ENCODE measurements around the gene HTR1B.

Gene HTR1B

DNA sequence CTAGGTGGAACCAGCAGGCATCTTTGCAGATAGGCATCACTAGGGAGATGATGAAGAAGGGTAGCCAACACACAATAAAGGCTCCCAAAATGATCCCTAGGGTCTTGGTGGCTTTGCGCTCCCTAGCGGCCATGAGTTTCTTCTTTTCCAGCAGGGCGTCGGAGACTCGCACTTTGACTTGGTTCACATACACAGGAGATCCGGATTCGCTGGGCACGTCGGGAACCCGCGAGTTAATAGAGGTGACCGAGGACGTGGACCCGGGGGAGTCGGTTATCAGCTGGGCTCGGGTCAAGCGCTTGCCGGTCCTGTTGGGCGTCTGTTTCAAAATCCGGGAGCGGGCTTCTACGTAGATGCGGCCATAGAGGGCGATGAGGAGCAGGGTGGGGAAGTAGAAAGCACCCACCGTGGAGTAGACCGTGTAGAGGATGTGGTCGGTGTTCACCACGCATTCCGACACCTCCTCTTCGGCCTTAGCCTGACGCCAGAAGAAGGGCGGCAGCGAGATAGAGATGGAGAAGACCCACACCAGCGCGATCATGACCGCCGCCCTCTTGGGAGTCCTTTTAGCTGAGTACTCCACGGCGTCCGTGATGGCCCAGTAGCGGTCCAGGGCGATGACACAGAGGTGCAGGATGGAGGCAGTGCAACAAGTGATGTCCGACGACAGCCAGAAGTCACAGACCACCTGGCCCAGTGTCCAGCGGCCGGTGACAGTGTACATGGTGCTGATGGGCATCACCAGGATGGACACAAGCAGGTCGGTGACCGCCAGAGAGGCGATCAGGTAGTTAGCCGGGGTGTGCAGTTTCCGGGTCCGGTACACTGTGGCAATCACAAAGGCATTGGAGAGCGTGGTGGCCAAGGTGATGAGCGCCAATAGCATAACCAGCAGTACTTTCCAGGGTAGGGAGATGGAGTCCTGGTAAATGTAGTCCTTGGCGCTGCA, 658 bp downstream of the HTR1B start:
- H3K4me3 ChIP-seq, result peak overlapping the region; percentile 72
- DNase-seq (ENCODE audit: low read depth, low spot score), result no peak

DNA sequence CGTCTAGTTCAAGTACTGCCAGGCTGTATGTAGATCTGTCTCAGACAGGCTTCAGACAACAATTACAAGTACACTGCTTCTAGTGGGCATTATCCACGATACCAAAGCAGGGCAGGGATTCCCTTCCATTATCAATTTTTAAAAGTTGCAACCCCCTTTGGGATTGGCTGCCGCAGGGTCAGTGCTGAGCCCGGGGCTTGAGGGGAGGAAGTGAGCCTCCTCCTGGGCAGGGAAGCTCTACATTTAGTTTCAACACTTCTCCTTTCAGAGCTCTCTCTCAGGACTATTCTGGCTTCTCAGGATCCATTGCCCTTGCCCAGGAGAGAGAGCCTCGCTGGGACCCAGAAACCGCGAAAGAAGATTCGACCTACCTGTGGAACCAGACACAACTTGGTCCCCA, 1.5 kb downstream of the HTR1B start:
- Histone ChIP-seq H3K27ac (no peak overlapping the region), H3K36me3 (ENCODE audit: insufficient read depth, low read length) (no peaks in the 10 kb centered on the region), H3K9ac (ENCODE audit: insufficient read length) (no peak overlapping the region), H3K9me3 (ENCODE audit: low read depth, low read length) (no peaks in the 10 kb centered on the region), H3K4me3 (no peak overlapping the region)
- DNase-seq (ENCODE audit: low read depth, low spot score), result no peak
- TF ChIP-seq FOXP2 (optimal IDR thresholded peaks at IDR 0.05; ENCODE audit: control extremely low read depth, extremely low read length, insufficient read depth) (no peak), EZH2 (IDR thresholded peaks at IDR 0.05) (no peak), POLR2AphosphoS5 (IDR thresholded peaks at IDR 0.05; ENCODE audit: borderline replicate concordance, low read depth, low read length) (no peak)

More for the DNA sequence above, 658 bp downstream of the HTR1B start:
- Histone ChIP-seq H3K36me3 (ENCODE audit: insufficient read depth, low read length) (no peaks in the 10 kb centered on the region), H3K9ac (ENCODE audit: insufficient read length) (no peak overlapping the region), H3K9me3 (ENCODE audit: low read depth, low read length) (no peaks in the 10 kb centered on the region), H3K27ac (no peak overlapping the region)
- TF ChIP-seq POLR2AphosphoS5 (IDR thresholded peaks at IDR 0.05; ENCODE audit: borderline replicate concordance, low read depth, low read length) (no peak), FOXP2 (optimal IDR thresholded peaks at IDR 0.05; ENCODE audit: control extremely low read depth, extremely low read length, insufficient read depth) (no peak), EZH2 (IDR thresholded peaks at IDR 0.05) (no peak)

DNA sequence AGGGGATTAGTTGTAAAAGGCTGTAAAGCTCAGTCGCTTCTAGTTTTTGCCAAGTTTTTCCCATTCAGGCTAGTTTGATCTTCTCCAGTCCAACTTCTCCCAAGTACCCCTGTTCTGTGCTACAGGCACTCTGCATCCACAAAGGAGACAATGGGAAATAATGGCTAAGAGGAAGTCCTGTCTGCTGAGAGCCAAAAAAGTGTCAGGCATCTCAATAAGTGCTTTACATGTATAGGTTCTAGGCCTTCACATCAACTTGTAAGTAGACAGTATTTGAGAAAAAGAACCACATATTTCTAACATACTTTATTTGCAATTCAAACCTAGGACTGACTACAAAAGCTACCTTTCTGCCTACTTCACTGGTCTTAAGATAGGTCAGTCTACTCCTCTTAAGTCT, 4.9 kb downstream of the HTR1B start:
- TF ChIP-seq FOXP2 (optimal IDR thresholded peaks at IDR 0.05; ENCODE audit: control extremely low read depth, extremely low read length, insufficient read depth) (no peak), EZH2 (IDR thresholded peaks at IDR 0.05) (no peak), POLR2AphosphoS5 (IDR thresholded peaks at IDR 0.05; ENCODE audit: borderline replicate concordance, low read depth, low read length) (no peak)
- Histone ChIP-seq H3K9me3 (ENCODE audit: low read depth, low read length) (no peaks in the 10 kb centered on the region), H3K27ac (no peak overlapping the region), H3K9ac (ENCODE audit: insufficient read length) (no peak overlapping the region), H3K36me3 (ENCODE audit: insufficient read depth, low read length) (no peaks in the 10 kb centered on the region), H3K4me3 (no peak overlapping the region)
- no peak for DNase-seq (ENCODE audit: low read depth, low spot score)

DNA sequence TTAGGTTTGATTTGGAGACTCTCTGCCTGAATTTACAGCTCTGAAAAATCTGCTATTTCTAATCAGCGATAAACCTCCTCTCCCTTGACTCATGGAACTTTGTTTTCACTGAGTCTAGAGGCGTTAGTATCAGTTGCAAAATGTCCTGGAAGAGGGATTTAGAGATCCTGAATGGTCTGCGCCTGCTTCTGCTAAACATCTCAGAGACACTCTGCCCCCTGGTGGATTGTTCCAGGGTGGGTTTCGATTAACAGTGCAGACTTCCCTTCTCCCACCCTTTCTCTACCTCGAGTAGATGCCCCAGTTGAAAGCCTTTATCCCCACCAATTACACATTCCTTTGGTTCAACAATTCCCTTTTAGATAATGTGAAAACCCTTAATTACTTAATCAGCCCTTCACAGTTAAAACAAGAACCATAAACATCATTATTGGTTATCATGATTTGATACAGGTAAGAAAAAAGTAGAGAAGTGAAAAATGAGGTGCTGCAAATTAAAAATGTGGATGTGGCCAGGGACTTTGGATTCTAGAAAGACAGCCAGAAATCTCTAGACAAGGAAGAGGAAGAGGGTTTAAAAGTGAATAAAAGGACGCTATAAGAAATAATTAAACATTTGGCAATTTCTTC, 5.5 kb downstream of the HTR1B start:
- peak; percentile 50 for DNase-seq (ENCODE audit: low read depth, low spot score)
- Histone ChIP-seq H3K27ac (no peak overlapping the region), H3K9me3 (ENCODE audit: low read depth, low read length) (no peaks in the 10 kb centered on the region), H3K36me3 (ENCODE audit: insufficient read depth, low read length) (no peaks in the 10 kb centered on the region), H3K4me3 (no peak overlapping the region), H3K9ac (ENCODE audit: insufficient read length) (no peak overlapping the region)
- TF ChIP-seq EZH2 (IDR thresholded peaks at IDR 0.05) (no peak), POLR2AphosphoS5 (IDR thresholded peaks at IDR 0.05; ENCODE audit: borderline replicate concordance, low read depth, low read length) (no peak), FOXP2 (optimal IDR thresholded peaks at IDR 0.05; ENCODE audit: control extremely low read depth, extremely low read length, insufficient read depth) (no peak)

DNA sequence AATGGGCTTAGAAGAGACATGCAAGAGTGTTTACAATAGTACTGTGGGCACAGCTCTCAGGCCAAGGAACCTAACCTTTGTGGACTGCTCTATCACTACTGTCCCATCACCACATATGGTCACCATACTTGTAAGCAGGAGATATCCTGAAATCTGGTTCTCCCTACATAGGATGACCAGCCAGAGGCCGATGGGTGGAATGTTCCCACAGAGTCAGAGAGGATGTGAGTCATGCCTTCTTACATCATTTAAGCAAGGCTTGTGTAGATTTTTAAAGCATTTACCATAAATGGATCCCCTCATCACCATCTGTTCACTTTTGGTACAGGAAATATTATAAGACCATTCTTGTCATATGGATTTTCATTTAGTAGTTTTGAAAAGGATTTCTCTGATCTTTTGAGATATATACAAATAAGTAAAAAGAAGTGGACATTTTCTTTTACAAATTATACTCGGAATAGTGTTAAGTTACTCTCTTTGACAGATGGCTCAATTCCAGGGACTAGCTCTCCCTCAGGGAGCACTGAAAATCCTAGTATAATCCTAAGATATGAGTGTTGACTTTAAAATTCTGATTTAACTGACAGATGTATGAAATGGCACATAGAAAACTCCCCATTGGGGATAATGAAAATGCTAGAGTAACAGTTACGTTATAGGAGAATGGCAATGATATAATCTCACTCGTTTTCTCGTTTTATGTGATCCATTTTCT, 6.6 kb downstream of the HTR1B start:
- Histone ChIP-seq H3K27ac (no peak overlapping the region), H3K4me3 (no peak overlapping the region), H3K9ac (ENCODE audit: insufficient read length) (no peak overlapping the region), H3K36me3 (ENCODE audit: insufficient read depth, low read length) (no peaks in the 10 kb centered on the region), H3K9me3 (ENCODE audit: low read depth, low read length) (no peaks in the 10 kb centered on the region)
- TF ChIP-seq FOXP2 (optimal IDR thresholded peaks at IDR 0.05; ENCODE audit: control extremely low read depth, extremely low read length, insufficient read depth), result no peak
- TF ChIP-seq EZH2 (IDR thresholded peaks at IDR 0.05), result no peak
- TF ChIP-seq POLR2AphosphoS5 (IDR thresholded peaks at IDR 0.05; ENCODE audit: borderline replicate concordance, low read depth, low read length), result no peak
- DNase-seq (ENCODE audit: low read depth, low spot score), result no peak

DNA sequence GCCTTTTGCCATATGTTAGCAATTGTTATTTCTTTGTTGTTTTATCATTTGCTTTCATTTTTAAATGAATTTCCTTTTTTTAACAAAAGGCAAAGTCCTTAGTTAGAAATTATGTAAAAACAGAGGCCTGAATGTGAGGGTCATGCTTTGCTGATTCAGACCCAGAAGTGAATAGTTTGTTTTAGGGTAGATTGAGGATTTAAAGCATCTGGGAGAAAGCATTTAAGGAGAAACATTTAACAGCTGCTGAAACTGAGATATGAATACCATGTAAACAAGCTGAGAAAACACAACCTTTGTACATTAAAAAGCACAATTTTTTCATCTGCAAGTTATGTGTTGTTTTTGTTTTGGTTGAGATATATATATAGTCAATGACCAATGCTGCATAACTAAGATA, 8.0 kb downstream of the HTR1B start:
- Histone ChIP-seq H3K9ac (ENCODE audit: insufficient read length) (no peak overlapping the region), H3K36me3 (ENCODE audit: insufficient read depth, low read length) (no peaks in the 10 kb centered on the region), H3K9me3 (ENCODE audit: low read depth, low read length) (no peaks in the 10 kb centered on the region), H3K4me3 (no peak overlapping the region), H3K27ac (no peak overlapping the region)
- no peak for TF ChIP-seq EZH2 (IDR thresholded peaks at IDR 0.05)
- TF ChIP-seq POLR2AphosphoS5 (IDR thresholded peaks at IDR 0.05; ENCODE audit: borderline replicate concordance, low read depth, low read length), result no peak
- TF ChIP-seq FOXP2 (optimal IDR thresholded peaks at IDR 0.05; ENCODE audit: control extremely low read depth, extremely low read length, insufficient read depth), result no peak
- no peak for DNase-seq (ENCODE audit: low read depth, low spot score)

DNA sequence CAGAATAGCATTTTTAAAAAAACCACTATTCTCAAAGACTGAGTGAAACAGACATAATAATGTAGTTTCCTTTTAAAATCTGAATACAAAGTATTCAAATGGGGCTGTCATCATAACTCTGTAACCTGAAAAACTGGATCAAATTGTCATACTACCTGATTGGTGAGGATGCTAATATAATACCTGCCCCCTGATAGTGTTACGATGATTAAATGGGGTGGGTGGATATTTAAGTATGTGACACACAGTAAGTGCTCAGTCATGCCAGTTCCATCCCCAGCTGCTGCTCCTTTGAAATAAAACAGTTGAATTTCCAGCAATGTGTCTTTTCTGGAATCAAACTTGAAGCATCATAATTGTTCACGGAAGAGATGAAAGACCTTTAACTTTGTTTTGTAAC, 8.9 kb downstream of the HTR1B start:
- DNase-seq (ENCODE audit: low read depth, low spot score), result no peak
- no peak for TF ChIP-seq EZH2 (IDR thresholded peaks at IDR 0.05)
- TF ChIP-seq POLR2AphosphoS5 (IDR thresholded peaks at IDR 0.05; ENCODE audit: borderline replicate concordance, low read depth, low read length), result no peak
- no peak for TF ChIP-seq FOXP2 (optimal IDR thresholded peaks at IDR 0.05; ENCODE audit: control extremely low read depth, extremely low read length, insufficient read depth)
- H3K9me3 ChIP-seq (ENCODE audit: low read depth, low read length), result no peaks in the 10 kb centered on the region
- H3K9ac ChIP-seq (ENCODE audit: insufficient read length), result no peak overlapping the region
- no peaks in the 10 kb centered on the region for H3K36me3 ChIP-seq (ENCODE audit: insufficient read depth, low read length)
- no peak overlapping the region for H3K4me3 ChIP-seq
- H3K27ac ChIP-seq, result no peak overlapping the region

DNA sequence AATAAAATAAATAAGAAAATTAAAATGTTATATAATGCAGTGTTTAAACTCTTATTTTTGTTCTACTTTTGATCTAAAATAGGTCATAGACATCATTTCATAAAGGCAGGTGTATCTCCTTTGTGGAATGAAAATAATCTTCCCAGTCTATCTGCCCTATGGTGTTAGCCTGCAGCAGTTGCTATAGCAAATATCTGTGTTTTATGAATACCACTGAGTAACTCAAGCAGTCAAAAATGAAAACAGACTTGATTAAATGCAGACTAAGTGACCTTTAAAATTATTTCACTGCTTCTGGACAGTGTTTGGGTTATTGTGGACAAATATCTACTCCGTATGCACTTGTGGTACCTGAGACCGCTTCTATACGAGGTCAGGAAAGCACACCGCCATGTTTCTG, 11.8 kb downstream of the HTR1B start:
- Histone ChIP-seq H3K9me3 (ENCODE audit: low read depth, low read length) (no peaks in the 10 kb centered on the region), H3K36me3 (ENCODE audit: insufficient read depth, low read length) (no peaks in the 10 kb centered on the region), H3K9ac (ENCODE audit: insufficient read length) (no peak overlapping the region), H3K4me3 (no peak overlapping the region), H3K27ac (no peak overlapping the region)
- TF ChIP-seq EZH2 (IDR thresholded peaks at IDR 0.05) (no peak), POLR2AphosphoS5 (IDR thresholded peaks at IDR 0.05; ENCODE audit: borderline replicate concordance, low read depth, low read length) (no peak), FOXP2 (optimal IDR thresholded peaks at IDR 0.05; ENCODE audit: control extremely low read depth, extremely low read length, insufficient read depth) (no peak)
- DNase-seq (ENCODE audit: low read depth, low spot score), result no peak

Data from SK-N-MC (cell line).